ENCODE data around the gene SMURF1.

DNA sequence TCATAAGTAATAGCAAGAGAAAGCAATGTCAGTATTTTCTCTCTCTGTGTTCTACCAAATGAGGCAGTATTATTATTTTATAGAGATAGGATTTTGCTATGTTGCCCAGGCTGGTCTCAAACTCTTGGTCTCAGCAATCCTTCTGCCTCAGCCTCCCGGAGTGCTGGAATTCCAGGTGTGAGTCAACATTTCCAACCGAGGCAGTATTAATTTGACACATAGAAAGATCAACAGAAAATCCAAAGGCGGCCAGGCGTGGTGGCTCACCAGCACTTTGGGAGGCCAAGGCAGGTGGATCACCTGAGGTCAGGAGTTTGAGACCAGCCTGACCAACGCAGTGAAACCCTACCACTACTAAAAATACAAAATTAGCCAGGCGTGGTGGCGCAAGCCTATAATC, 71.8 kb downstream of the SMURF1 start:
- TF ChIP-seq, protein P1, sequence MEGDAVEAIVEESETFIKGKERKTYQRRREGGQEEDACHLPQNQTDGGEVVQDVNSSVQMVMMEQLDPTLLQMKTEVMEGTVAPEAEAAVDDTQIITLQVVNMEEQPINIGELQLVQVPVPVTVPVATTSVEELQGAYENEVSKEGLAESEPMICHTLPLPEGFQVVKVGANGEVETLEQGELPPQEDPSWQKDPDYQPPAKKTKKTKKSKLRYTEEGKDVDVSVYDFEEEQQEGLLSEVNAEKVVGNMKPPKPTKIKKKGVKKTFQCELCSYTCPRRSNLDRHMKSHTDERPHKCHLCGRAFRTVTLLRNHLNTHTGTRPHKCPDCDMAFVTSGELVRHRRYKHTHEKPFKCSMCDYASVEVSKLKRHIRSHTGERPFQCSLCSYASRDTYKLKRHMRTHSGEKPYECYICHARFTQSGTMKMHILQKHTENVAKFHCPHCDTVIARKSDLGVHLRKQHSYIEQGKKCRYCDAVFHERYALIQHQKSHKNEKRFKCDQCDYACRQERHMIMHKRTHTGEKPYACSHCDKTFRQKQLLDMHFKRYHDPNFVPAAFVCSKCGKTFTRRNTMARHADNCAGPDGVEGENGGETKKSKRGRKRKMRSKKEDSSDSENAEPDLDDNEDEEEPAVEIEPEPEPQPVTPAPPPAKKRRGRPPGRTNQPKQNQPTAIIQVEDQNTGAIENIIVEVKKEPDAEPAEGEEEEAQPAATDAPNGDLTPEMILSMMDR (IDR thresholded peaks at IDR 0.05) = no peak
- TF ChIP-seq EP300 (IDR thresholded peaks at IDR 0.05) (no peak), POLR2A (IDR thresholded peaks at IDR 0.05) (no peak)
